Superior temporal gyrus (tissue), 1 donor: ENCODE measurements around the gene GBX2.

Experiments used
- DNase-seq: peaks from one replicate; pipeline ENCODE4 v3.0.0-alpha.2; 2016; ENCODE audit errors: extremely low spot score

Gene GBX2

GRCh38 chr2:236167297-236168109 lies 683 bp downstream of the GBX2 start:
- DNase-seq, result no peak

DNA sequence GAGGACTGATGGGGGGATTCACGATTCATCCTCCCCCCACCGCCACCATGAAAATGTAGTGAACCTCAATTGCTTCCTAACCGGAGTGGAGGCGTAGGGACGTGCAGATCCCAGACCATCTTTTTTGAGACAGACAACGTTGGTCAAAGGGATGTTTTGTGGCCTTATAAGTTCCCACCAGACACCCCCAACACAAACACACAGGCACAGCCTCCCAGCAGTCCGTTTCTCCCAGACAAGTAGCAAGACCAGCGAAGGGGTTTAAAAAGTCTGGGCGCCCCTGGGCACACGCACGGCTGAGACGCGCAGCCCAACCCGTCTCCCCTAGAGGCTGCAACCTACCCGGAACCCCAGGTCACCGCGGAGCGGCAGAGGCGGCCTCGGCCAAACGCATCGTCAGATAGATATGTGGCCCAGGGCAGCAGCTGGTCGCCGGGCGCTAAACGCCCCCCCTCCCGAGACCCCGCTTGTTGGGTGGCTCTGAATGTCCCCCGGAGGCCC lies 1.3 kb downstream of the GBX2 start:
- DNase-seq, result no peak

- DNase-seq, result no peak
These were observed 2.1 kb downstream of the GBX2 start for GRCh38 chr2:236165842-236166795.

- DNase-seq, result no peak
These were observed 3.0 kb downstream of the GBX2 start for GRCh38 chr2:236164925-236165841.

DNA sequence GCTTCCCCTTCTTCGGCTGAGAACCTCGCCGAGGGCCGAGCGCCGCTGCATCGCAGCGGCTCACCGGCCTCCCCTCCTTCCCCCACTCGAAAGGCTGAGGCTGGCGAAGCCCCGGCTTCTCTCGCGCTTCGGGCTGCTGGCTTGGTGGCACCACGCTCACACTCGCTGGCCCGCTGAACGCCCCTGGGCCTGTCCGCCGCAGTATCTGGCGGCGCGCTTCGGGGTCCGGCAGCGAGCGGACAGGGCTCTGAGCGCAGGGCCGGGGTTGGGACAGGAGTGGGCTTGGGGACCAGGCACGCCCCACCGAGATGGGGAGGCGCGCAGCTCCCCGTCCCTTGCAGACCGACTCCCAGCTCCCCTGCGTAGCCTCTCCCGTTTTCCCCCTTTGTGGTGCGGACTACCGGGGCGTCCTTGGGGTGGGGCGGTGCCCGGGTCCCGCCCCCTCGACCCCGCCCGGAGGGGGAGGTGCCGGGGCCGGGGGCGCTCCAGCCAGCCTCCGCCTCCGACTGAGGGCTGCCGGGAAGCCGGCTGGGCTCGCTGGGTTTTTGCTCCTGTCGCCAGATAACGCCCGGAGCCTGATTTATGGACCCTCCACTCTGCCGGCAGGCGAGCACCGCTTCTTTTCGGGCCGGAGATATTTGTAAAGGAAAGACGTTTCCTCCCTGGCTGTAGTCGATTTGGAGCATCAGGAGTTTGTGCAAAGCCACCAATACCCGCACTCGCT lies 3.8 kb downstream of the GBX2 start:
- no peak for DNase-seq

DNA sequence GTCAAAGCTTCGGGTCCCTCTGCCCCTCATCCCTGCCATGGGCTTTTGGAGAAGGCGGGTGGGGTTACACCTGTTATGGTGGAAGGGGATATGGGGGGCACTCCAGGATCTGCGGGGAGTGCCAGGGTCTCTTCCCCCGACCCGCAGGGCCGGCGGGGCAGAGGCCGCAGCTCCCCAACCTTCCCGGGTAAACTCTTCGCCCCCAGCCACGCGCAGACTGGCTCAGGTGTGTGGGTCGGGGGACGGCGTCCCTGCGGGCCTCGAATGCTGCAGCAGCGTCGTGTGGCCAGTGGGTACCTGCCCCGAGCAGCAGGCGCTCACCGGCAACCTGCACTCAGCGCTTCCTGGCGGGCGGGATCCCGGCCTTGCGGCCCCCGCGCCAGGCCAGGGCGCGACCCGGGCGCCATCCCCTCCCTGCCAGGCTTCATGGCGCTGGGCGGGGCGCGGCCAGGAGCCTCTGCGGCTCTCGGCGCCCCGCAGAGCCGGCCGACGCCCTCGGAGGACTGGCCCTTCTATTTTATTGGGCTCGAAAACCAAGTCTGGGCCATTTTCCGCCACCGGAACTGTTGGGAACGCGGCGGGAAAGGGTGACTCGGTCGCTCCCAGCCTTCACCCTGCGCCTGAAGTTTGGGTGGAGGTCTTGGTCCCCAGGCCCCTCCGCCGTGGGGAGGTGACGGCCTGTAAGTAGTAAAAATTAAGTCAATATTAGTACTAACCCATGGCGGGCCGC lies 4.5 kb downstream of the GBX2 start:
- DNase-seq, result no peak

DNA sequence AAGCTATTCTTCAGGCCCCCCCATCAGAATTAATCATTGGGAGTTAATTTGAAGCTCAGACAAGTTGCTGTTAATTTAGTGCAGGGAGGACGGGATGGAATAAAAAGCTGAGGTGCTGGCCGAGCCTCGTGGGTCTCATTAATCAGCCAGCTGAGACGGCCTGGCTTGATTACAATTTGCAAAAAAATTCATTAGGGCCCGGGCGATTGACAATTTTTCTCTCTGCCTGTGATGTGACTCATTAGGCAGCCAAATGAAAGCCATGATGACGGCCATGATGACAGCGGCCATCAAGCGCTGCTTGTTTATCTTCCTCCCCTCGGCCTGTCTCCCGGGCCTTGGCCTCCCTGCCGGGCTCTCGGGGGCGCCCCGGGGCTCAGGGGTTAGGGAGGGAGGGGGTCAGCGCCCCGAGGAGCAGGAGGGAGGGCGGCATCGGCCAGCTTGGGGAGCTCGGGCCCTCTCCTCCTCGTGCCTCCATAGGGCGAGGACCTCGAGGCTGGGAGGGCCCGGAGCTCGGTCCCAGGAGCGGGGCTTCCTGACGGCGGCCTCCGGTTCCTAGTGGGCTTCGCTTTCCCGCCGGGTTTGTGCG lies 5.2 kb downstream of the GBX2 start:
- DNase-seq, result no peak

- no peak for DNase-seq
These were observed 5.9 kb downstream of the GBX2 start for GRCh38 chr2:236162031-236162845.

- no peak for DNase-seq
These were observed 6.7 kb downstream of the GBX2 start for GRCh38 chr2:236161531-236161930.

DNA sequence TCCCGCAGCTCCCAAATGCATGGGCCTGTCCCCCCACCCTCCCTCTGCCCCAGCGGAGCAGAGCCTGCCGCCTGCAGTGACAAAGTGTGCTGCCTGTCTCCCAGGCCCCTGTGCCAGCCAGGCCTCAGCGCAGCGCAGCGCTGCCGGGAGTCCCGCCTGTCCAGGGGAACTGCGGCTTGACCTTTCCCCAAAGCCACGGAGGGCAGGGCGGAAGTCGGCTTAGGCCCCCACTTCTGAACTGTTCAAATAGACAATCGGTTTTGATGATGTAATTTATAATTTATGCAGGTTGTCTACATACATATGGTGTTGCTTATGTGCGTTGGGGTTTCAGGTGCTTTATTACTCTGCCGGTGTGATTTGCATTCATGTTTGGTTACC lies 7.1 kb downstream of the GBX2 start:
- DNase-seq, result no peak

DNA sequence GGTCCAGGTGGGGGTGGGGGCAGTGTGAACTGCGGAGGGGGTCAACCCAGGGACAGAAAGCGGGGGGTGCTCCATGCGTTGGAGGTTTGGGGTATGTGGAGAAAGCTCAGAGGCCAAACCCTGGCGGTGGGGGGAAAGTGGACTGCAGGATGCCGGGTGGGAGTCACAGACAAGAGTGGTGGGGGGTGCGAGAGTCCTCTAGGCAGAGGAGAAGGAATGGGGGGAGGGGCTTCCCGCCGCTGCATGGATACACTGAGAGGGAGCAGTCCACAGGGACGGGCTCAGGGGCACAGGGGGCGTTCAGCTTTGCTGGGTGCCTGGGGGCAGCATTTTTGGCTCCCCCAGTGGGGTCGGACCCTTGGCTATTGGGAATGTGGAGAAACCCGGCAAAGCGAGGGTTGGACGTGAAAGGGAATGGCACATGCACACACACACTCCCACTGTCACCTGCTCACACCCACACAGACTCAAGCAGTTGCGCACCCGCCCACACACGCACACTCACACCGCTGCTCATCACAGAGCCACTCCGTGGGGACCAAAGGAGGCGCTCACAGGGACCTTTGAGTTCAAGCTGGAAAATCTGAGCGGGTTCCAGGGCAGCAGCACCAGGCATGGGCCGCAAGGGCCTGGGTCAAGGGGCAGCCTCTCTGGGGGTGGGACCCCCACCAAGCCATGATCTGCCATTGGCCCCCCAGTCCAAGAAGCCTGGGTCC lies 7.7 kb downstream of the GBX2 start:
- no peak for DNase-seq

DNA sequence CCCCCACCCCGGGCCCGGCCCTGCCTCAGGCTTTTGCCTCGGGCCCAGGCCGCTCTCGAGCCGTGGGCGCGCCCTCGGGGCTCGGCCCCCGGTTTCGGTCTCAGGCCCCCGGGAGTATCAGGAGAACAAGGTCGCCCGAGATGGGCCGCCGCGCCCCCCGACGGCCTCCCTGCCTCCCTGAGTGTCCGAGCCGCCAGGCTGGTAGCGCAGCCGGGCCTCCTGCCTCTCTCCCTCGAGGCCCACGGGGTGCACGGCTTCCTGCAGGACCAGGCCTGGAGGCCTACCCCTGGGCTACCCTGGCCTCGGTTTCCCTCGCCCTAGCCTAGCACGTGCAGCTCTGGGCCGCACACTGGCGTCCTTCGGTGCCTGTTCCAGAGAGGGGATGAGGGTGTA lies 8.4 kb downstream of the GBX2 start:
- no peak for DNase-seq

DNA sequence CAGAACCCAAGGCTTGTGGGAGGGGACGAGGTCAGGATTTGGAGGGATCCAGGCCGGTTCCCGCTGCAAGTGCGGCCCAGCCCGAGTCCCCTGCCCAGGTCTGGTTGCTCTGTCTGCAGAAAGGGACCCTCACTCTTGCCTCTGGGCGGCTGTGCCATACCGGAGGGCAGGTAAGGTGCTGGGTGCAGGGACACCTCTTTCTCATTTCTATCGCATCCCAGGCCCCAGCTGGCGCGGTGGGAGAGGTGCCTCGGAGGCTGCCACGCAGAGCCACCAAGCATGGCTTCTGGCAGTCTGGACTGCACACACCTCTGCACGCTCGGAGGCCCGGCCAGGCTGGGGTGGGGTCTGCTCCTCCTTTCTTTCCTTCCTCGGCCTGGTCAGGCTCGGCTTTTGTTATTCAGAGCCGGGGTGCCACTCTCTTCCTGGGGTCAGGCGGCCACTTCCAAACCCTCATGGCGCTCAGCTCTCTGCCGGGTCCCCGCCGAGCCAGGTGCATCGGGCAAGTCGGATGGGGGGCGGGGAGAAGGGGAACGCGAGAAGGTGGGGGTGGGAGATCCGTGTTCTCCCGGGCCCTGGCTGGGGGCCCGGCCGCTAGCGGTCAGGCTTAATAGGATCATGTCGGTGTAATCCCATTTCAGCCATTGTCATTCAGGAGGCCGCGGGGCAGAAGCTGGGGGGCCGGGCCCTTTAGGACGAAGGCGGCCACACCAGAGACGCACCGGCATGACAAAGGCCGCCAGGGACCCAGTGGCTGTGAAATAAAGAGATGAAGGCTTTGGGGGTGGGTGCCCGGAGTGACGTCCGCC lies 9.0 kb downstream of the GBX2 start:
- DNase-seq, result no peak

GRCh38 chr2:236157815-236158498 lies 10.2 kb downstream of the GBX2 start:
- no peak for DNase-seq

- no peak for DNase-seq
These were observed 10.8 kb downstream of the GBX2 start for GRCh38 chr2:236157366-236157765.

- DNase-seq, result no peak
These were observed 11.4 kb downstream of the GBX2 start for GRCh38 chr2:236156860-236157194.
